ENCODE data around the gene LRP1B. TPM values are rescaled to one million over a fixed set of nuclear protein-coding genes. Genes with fewer than 3 reads are reported as not detected.
A peak's percentile ranks its signal among the peaks of the same experiment; 100 is the strongest.

LRP1B gene
- total RNA-seq = under 1 TPM; 0.08 to 0.84 TPM
- polyA plus RNA-seq = under 1 TPM; 0.01 to 0.25 TPM

- H3K4me1 ChIP-seq (ENCODE audit: control insufficient read depth in 4 of 4, insufficient read depth in 4 of 4, low read length in 3 of 4) = peaks cover 0 to 17% (median 12%) of the 10 kb centered on the region in 4 donors
- 1% methylated on average over 21 of the region's 21 CpGs for WGBS
- H3K9me3 ChIP-seq (ENCODE audit: control insufficient read depth in 4 of 4, low read length in 3 of 4) = no peaks in the 10 kb centered on the region
- DNase-seq (ENCODE audit: low spot score) = no peak
- no peaks in the 10 kb centered on the region for H3K27me3 ChIP-seq (ENCODE audit: control insufficient read depth in 4 of 4, insufficient read depth in 4 of 4, low read length in 3 of 4)
- H3K36me3 ChIP-seq (ENCODE audit: control insufficient read depth in 4 of 4, insufficient read depth in 3 of 4, low read depth in 1 of 4, low read length in 3 of 4) = no peaks in the 10 kb centered on the region
- TF ChIP-seq JUND (IDR thresholded peaks at IDR 0.05) = no peak
- TF ChIP-seq RXRA (IDR thresholded peaks at IDR 0.05) = peak in 1 of 2 donors; percentile 65
- TF ChIP-seq MAX (IDR thresholded peaks at IDR 0.05) = peak; percentile 28
- TF ChIP-seq TAF1 (conservative IDR thresholded peaks at IDR 0.05) = no peak
- TF ChIP-seq GABPA (IDR thresholded peaks at IDR 0.05 in 1 of 2, conservative IDR thresholded peaks at IDR 0.05 in 1 of 2) = no peak
- peak; percentile 48 for TF ChIP-seq YY1 (IDR thresholded peaks at IDR 0.05)
- TF ChIP-seq FOXA2 (IDR thresholded peaks at IDR 0.05) = peak; percentile 54
- TF ChIP-seq, protein P1, sequence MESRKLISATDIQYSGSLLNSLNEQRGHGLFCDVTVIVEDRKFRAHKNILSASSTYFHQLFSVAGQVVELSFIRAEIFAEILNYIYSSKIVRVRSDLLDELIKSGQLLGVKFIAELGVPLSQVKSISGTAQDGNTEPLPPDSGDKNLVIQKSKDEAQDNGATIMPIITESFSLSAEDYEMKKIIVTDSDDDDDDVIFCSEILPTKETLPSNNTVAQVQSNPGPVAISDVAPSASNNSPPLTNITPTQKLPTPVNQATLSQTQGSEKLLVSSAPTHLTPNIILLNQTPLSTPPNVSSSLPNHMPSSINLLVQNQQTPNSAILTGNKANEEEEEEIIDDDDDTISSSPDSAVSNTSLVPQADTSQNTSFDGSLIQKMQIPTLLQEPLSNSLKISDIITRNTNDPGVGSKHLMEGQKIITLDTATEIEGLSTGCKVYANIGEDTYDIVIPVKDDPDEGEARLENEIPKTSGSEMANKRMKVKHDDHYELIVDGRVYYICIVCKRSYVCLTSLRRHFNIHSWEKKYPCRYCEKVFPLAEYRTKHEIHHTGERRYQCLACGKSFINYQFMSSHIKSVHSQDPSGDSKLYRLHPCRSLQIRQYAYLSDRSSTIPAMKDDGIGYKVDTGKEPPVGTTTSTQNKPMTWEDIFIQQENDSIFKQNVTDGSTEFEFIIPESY (IDR thresholded peaks at IDR 0.05) = no peak
- peak in 1 of 2 donors; percentile 21 for TF ChIP-seq RAD21 (IDR thresholded peaks at IDR 0.05)
- TF ChIP-seq, protein P2, sequence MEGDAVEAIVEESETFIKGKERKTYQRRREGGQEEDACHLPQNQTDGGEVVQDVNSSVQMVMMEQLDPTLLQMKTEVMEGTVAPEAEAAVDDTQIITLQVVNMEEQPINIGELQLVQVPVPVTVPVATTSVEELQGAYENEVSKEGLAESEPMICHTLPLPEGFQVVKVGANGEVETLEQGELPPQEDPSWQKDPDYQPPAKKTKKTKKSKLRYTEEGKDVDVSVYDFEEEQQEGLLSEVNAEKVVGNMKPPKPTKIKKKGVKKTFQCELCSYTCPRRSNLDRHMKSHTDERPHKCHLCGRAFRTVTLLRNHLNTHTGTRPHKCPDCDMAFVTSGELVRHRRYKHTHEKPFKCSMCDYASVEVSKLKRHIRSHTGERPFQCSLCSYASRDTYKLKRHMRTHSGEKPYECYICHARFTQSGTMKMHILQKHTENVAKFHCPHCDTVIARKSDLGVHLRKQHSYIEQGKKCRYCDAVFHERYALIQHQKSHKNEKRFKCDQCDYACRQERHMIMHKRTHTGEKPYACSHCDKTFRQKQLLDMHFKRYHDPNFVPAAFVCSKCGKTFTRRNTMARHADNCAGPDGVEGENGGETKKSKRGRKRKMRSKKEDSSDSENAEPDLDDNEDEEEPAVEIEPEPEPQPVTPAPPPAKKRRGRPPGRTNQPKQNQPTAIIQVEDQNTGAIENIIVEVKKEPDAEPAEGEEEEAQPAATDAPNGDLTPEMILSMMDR (IDR thresholded peaks at IDR 0.05; ENCODE audit: low read depth, low read length, missing input control) = no peak
- peak in 1 of 2 donors; percentile 56 for TF ChIP-seq HNF4A (conservative IDR thresholded peaks at IDR 0.05)
- TF ChIP-seq FOXA1 (IDR thresholded peaks at IDR 0.05) = peak; percentile 18
- no peak for TF ChIP-seq EGR1 (IDR thresholded peaks at IDR 0.05; ENCODE audit: low read depth in 2 of 2)
- H3K4me3 ChIP-seq (ENCODE audit: low read depth in 1 of 3, low read length in 3 of 3) = peak within 1 kb of the TSS; percentile 58 to 87 (median 60)
- H3K9ac ChIP-seq (ENCODE audit: low read depth in 1 of 2, low read length in 2 of 2) = peak within 1 kb of the TSS in 1 of 2 donors; percentile 67
- peak within 1 kb of the TSS; percentile 15 to 57 for H3K27ac ChIP-seq (ENCODE audit: low read depth in 1 of 2, low read length in 2 of 2)
These were observed at the start of gene LRP1B for GRCh38 chr2:142131010-142131669. Gene LRP1B, minus strand, starts transcription at chr2:142131016. Its CDS starts 287 bp downstream, at chr2:142130729.

- DNase-seq (ENCODE audit: low spot score) = no peak
- Histone ChIP-seq H3K9me3 (ENCODE audit: control insufficient read depth in 4 of 4, low read length in 3 of 4) (no peaks in the 10 kb centered on the region), H3K36me3 (ENCODE audit: control insufficient read depth in 4 of 4, insufficient read depth in 3 of 4, low read depth in 1 of 4, low read length in 3 of 4) (no peaks in the 10 kb centered on the region), H3K27ac (ENCODE audit: low read depth in 1 of 2, low read length in 2 of 2) (no peak overlapping the region), H3K27me3 (ENCODE audit: control insufficient read depth in 4 of 4, insufficient read depth in 4 of 4, low read length in 3 of 4) (no peaks in the 10 kb centered on the region), H3K4me3 (ENCODE audit: low read depth in 1 of 3, low read length in 3 of 3) (no peak overlapping the region), H3K4me1 (ENCODE audit: control insufficient read depth in 4 of 4, insufficient read depth in 4 of 4, low read length in 3 of 4) (no peaks in the 10 kb centered on the region), H3K9ac (ENCODE audit: low read depth in 1 of 2, low read length in 2 of 2) (no peak overlapping the region)
- TF ChIP-seq ATF3 (IDR thresholded peaks at IDR 0.05) (no peak), FOXA1 (IDR thresholded peaks at IDR 0.05) (no peak), GABPA (IDR thresholded peaks at IDR 0.05 in 1 of 2, conservative IDR thresholded peaks at IDR 0.05 in 1 of 2) (no peak), NR2F2 (IDR thresholded peaks at IDR 0.05) (no peak), RXRA (IDR thresholded peaks at IDR 0.05) (no peak), FOXA2 (IDR thresholded peaks at IDR 0.05) (no peak), SP1 (IDR thresholded peaks at IDR 0.05) (no peak), MAX (IDR thresholded peaks at IDR 0.05) (no peak), RAD21 (IDR thresholded peaks at IDR 0.05) (no peak), YY1 (IDR thresholded peaks at IDR 0.05) (no peak)
- TF ChIP-seq, protein P1 (IDR thresholded peaks at IDR 0.05) = no peak
- TF ChIP-seq, protein P2 (IDR thresholded peaks at IDR 0.05; ENCODE audit: low read depth, low read length, missing input control) = no peak
- TF ChIP-seq, protein P3, sequence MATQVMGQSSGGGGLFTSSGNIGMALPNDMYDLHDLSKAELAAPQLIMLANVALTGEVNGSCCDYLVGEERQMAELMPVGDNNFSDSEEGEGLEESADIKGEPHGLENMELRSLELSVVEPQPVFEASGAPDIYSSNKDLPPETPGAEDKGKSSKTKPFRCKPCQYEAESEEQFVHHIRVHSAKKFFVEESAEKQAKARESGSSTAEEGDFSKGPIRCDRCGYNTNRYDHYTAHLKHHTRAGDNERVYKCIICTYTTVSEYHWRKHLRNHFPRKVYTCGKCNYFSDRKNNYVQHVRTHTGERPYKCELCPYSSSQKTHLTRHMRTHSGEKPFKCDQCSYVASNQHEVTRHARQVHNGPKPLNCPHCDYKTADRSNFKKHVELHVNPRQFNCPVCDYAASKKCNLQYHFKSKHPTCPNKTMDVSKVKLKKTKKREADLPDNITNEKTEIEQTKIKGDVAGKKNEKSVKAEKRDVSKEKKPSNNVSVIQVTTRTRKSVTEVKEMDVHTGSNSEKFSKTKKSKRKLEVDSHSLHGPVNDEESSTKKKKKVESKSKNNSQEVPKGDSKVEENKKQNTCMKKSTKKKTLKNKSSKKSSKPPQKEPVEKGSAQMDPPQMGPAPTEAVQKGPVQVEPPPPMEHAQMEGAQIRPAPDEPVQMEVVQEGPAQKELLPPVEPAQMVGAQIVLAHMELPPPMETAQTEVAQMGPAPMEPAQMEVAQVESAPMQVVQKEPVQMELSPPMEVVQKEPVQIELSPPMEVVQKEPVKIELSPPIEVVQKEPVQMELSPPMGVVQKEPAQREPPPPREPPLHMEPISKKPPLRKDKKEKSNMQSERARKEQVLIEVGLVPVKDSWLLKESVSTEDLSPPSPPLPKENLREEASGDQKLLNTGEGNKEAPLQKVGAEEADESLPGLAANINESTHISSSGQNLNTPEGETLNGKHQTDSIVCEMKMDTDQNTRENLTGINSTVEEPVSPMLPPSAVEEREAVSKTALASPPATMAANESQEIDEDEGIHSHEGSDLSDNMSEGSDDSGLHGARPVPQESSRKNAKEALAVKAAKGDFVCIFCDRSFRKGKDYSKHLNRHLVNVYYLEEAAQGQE (IDR thresholded peaks at IDR 0.05) = no peak
- 87% methylated on average over 1 of the region's 1 CpG for WGBS
These were observed 48.9 kb upstream of the LRP1B start for GRCh38 chr2:142179686-142180085.
